Transverse colon (tissue), 4 donors: ENCODE measurements around the gene POLR2E. TPM values are rescaled to one million over a fixed set of nuclear protein-coding genes. Genes with fewer than 3 reads are reported as not detected.

Source experiments
- DNase-seq: peaks from one replicate; pipeline ENCODE4 v3.0.0-alpha.2; 2019
- H3K27ac ChIP-seq, 4 donors: fragments of 200-600 bp; sonication (generic); 2 replicates each; pipeline ENCODE4 v1.5.1; 2016 to 2018; ENCODE audit warnings: inconsistent platforms in 4 of 4
- H3K27me3 ChIP-seq: fragments of 200-600 bp; sonication (generic); 2 replicates; pipeline ENCODE4 v1.5.1; 2017; ENCODE audit warnings: inconsistent platforms
- H3K36me3 ChIP-seq, 4 donors: fragments of 200-600 bp; sonication (generic); 2 replicates each; pipeline ENCODE4 v1.5.1; 2017 to 2019; ENCODE audit warnings: inconsistent platforms in 4 of 4
- H3K4me1 ChIP-seq, 4 donors: fragments of 200-600 bp; sonication (generic); 2 replicates each; pipeline ENCODE4 v1.5.1; 2017 to 2020; ENCODE audit warnings: inconsistent platforms in 4 of 4
- H3K4me3 ChIP-seq, 4 donors: fragments of 200-600 bp; sonication (generic); 1 replicate in 1 of 4; 2 replicates in 3 of 4; pipeline versions ENCODE4 v1.5.1 to v1.6.1; 2017 to 2019; ENCODE audit warnings: inconsistent platforms in 4 of 4
- H3K9me3 ChIP-seq, 2 donors: fragments of 200-600 bp; sonication (generic); 2 replicates each; pipeline ENCODE4 v1.5.1; 2017 to 2019; ENCODE audit warnings: inconsistent platforms in 2 of 2
- EP300 ChIP-seq: sonication (generic); formaldehyde crosslinking; IDR thresholded peaks from one replicate; pipeline ENCODE4 v1.6.1; 2017; ENCODE audit warnings: antibody characterized with exemption, low read depth
- POLR2A ChIP-seq: fragments of 450-650 bp; IDR thresholded peaks from one replicate; pipeline ENCODE4 v1.6.1; 2016; ENCODE audit warnings: antibody characterized with exemption, mild to moderate bottlenecking, moderate library complexity
- POLR2AphosphoS5 ChIP-seq, 3 donors: sonication (generic); formaldehyde crosslinking; IDR thresholded peaks; one replicate each; pipeline ENCODE4 v1.6.1; 2016; ENCODE audit warnings: antibody characterized with exemption in 3 of 3
- WGBS, 2 donors: methylation state at CpG; one replicate each; pipeline ENCODE4 v1.1.5; 2018; ENCODE audit warnings: low coverage in 1 of 2; 5-methylcytosine and 5-hydroxymethylcytosine counted together
- in situ Hi-C, 4 donors: fragments of 200-750 bp; cut with MboI; loops; one replicate each; pipeline versions ENCODE4 v1.15.0 to v1.15.1; 2017; ENCODE audit warnings: low sequenced_read_pairs in 3 of 4, low pct_ligation_motif_present in 1 of 4, low pct_unique_long_range_greater_than_20kb in 1 of 4
- intact Hi-C: fragments of 100-400 bp; cut with DNase I; formaldehyde crosslinking; loops from one replicate; pipeline ENCODE4 v1.15.1; 2023; ENCODE audit warnings: low total_unique reads
- total RNA-seq, 4 donors: library from RNA; depleted of rRNA; stranded (reverse); fragments of >200 nt; gene quantifications; one replicate each; pipeline ENCODE4 v1.1.0, GENCODE V29; 2016
- TF ChIP-seq, protein P1 (sequence below), 5 experiments: fragments of 200-600 bp in 3 of 5; fragments of 450-650 bp in 2 of 5; sonication (generic) in 3 of 5; IDR thresholded peaks; 1 replicate in 2 of 5; 2 replicates in 3 of 5; pipeline ENCODE4 v1.5.1; 2016 to 2017; ENCODE audit warnings: antibody characterized with exemption in 5 of 5, inconsistent platforms in 3 of 5, mild to moderate bottlenecking in 2 of 5, moderate library complexity in 1 of 5

POLR2E gene
- total RNA-seq, 4 donors from 2014 or later: 74.8 to 167 (median 103) TPM

DNA sequence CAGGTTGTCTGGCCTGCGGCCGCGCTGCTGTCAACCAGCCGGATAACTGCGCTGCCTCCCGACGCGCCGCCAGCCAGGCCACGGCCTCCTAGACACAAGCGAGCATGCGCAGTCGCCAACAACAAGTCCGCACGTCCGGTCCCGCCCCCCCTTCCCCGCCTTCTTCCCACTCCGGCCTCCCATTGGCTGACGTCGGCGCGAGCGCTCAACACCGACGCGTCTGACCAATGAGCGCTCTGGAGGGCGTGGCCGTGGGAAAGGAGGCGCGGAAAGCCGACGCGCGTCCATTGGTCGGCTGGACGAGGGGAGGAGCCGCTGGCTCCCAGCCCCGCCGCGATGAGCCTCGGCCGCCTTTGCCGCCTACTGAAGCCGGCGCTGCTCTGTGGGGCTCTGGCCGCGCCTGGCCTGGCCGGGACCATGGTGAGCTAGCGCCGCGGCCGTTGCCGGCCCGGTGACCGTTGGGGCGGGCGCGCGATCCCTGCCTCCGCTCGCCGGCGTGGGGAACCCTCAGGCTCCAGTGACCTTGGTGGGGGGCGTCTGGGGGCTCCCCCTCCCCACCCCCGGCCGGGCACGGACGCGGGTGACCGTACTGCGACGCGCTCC, 8.6 kb upstream of the POLR2E start, which contains the start of gene GPX4:
Gene GPX4 (plus strand): TSS at position 287 of the 603 bp plus-strand sequence. CDS start 50 bp downstream, at position 337.
- in situ Hi-C loops: no loop called here
- Histone ChIP-seq H3K36me3 (peaks cover 0 to 8% (median 2%) of the 10 kb centered on the region in 4 donors), H3K27ac (peak within 1 kb of the TSS; percentile 98 to 100 (median 100)), H3K4me1 (peaks cover 23 to 62% (median 40%) of the 10 kb centered on the region in 4 donors), H3K9me3 (no peaks in the 10 kb centered on the region), H3K4me3 (peak within 1 kb of the TSS; percentile 52 to 98 (median 91)), H3K27me3 (no peaks in the 10 kb centered on the region)
- WGBS, 2 donors: 2% methylated on average over 34 of the region's 75 CpGs; no CpG with 5 or more reads in 1 of the 2 donors
- DNase-seq: peak; percentile 100
- intact Hi-C loops: loop anchor here (2.0 to 10.0 kb wide), 3 partner anchors 75 to 179 kb away; partner anchors contain the start of genes ARID3A, ATP5F1D and MIDN
- TF ChIP-seq EP300 (no peak), POLR2A (peak; percentile 98), POLR2AphosphoS5 (IDR thresholded peaks at IDR 0.05) (peak; percentile 96 to 99 (median 99))
- TF ChIP-seq, protein P1, sequence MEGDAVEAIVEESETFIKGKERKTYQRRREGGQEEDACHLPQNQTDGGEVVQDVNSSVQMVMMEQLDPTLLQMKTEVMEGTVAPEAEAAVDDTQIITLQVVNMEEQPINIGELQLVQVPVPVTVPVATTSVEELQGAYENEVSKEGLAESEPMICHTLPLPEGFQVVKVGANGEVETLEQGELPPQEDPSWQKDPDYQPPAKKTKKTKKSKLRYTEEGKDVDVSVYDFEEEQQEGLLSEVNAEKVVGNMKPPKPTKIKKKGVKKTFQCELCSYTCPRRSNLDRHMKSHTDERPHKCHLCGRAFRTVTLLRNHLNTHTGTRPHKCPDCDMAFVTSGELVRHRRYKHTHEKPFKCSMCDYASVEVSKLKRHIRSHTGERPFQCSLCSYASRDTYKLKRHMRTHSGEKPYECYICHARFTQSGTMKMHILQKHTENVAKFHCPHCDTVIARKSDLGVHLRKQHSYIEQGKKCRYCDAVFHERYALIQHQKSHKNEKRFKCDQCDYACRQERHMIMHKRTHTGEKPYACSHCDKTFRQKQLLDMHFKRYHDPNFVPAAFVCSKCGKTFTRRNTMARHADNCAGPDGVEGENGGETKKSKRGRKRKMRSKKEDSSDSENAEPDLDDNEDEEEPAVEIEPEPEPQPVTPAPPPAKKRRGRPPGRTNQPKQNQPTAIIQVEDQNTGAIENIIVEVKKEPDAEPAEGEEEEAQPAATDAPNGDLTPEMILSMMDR (IDR thresholded peaks at IDR 0.05): peak in 1 of 5 experiments; percentile 19

DNA sequence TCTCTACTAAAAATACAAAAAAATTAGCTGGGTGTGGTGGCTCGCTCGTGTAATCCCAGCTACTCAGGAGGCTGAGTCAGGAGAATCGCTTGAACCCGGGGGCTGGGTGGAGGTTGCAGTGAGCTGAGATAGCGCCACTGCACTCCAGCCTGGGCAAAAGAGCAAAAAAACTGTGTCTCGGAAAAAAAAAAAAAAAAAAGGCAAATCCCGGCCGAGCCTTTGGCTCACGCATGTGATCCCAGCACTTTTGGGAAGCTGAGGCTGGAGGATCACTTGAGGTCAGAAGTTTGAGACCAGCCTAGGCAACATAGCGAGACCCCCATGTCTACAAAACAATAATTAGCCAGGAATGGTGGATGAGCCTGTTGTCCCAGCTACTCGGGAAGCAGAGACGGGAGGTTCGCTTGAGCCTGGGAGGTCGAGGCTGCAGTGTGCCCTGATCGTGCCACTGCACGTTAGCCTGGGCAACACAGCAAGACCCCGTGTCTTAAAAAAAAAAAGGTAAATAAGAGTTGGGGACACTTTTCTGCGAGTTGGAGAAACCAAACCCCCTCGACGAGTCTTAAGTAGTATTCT, 8.0 kb upstream of the POLR2E start:
- intact Hi-C loops (loop anchor here (2.0 to 10.0 kb wide), 3 partner anchors 74 to 178 kb away; partner anchors contain the start of genes ARID3A, ATP5F1D and MIDN), in situ Hi-C loops (no loop called here)
- no peaks in the 10 kb centered on the region for H3K27me3 ChIP-seq
- peaks cover 23 to 68% (median 45%) of the 10 kb centered on the region in 4 donors for H3K4me1 ChIP-seq
- peak overlapping the region in 2 of 4 donors; percentile 35 to 87 for H3K4me3 ChIP-seq
- H3K27ac ChIP-seq: peak overlapping the region; percentile 98 to 100 (median 100)
- no peak for DNase-seq
- H3K9me3 ChIP-seq: no peaks in the 10 kb centered on the region
- TF ChIP-seq POLR2AphosphoS5 (IDR thresholded peaks at IDR 0.05) (no peak), POLR2A (no peak), EP300 (no peak)
- TF ChIP-seq, protein P1 (IDR thresholded peaks at IDR 0.05): no peak
- peaks cover 0 to 8% (median 0%) of the 10 kb centered on the region in 4 donors for H3K36me3 ChIP-seq
- WGBS, 2 donors: 24 to 51% methylated on average over 8 to 20 of the region's 20 CpGs

DNA sequence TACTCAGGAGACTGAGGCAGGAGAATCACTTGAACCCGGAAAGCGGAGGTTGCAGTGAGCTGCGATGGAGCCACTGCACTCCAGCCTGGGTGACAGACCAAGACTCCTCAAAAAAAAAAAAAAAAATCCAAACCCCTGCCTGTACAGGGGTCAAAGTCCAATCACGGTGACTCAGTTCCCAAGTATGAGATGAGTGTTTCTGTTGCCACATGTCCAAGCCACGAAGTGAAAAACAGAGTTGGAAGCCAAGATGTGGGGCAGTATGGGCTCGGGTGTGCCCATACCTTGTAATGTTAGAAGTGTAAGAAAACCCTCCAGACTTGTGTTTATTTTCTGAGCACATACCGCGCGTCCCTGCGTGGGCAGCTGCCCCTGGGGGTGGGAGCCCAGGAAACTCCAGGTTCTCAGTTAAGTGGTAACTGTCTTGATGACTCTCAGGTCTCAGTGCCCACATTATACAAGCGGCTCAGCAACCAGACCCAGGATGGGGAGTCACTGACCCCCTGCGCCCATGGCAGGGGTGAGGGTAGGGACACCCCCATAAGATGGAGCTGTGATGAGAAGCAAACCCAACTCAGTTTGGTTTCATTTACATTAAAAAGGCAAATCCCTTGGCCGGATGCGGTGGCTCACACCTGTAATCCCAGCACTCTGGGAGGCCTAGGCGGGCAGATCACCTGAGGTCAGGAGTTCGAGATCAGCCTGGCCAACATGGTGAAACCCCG, 7.4 kb upstream of the POLR2E start:
- Histone ChIP-seq H3K9me3 (no peaks in the 10 kb centered on the region), H3K4me1 (peaks cover 23 to 74% (median 51%) of the 10 kb centered on the region in 4 donors), H3K36me3 (peaks cover 0 to 8% (median 0%) of the 10 kb centered on the region in 4 donors), H3K27me3 (no peaks in the 10 kb centered on the region), H3K27ac (peak overlapping the region; percentile 98 to 100 (median 100)), H3K4me3 (no peak overlapping the region)
- in situ Hi-C loops: no loop called here
- intact Hi-C loops: loop anchor here (2.0 to 10.0 kb wide), 3 partner anchors 74 to 178 kb away; partner anchors contain the start of genes ARID3A, ATP5F1D and MIDN
- 10 to 44% methylated on average over 4 to 17 of the region's 17 CpGs for WGBS, 2 donors
- peak in 2 of 3 donors; percentile 74 to 81 for TF ChIP-seq POLR2AphosphoS5 (IDR thresholded peaks at IDR 0.05)
- TF ChIP-seq, protein P1 (IDR thresholded peaks at IDR 0.05): no peak
- DNase-seq: peak; percentile 64

DNA sequence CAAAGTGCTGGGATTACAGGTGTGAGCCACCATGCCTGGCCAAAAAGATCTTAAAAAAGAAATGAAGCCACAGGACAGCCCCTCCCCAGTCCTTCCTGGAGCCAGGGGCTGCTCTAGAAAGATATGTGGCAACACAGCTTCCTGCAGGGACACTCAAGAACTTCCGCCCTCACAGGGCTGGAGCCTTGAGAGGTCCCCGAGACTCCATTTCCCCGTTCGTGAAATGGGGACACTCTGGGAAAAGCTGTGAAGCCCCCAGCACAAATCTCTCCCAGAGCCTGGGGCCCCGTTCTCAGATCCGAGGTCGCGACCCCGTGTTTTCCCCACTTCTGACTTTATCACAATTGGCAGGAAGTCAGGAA, 6.1 kb upstream of the POLR2E start:
- TF ChIP-seq POLR2AphosphoS5 (IDR thresholded peaks at IDR 0.05) (no peak), EP300 (no peak), POLR2A (no peak)
- TF ChIP-seq, protein P1 (IDR thresholded peaks at IDR 0.05): no peak
- peaks cover 23 to 63% (median 49%) of the 10 kb centered on the region in 4 donors for H3K4me1 ChIP-seq
- in situ Hi-C loops (no loop called here), intact Hi-C loops (loop anchor here (10.0 kb wide), 2 partner anchors 143 to 177 kb away; partner anchors contain the start of genes ARID3A, ATP5F1D and MIDN)
- 56% methylated on average over 9 of the region's 9 CpGs; no CpG with 5 or more reads in 1 of the 2 donors for WGBS, 2 donors
- H3K27me3 ChIP-seq: no peaks in the 10 kb centered on the region
- no peak overlapping the region for H3K4me3 ChIP-seq
- H3K27ac ChIP-seq: peak overlapping the region; percentile 98 to 100 (median 100)
- DNase-seq: peak; percentile 40
- no peaks in the 10 kb centered on the region for H3K9me3 ChIP-seq
- no peaks in the 10 kb centered on the region for H3K36me3 ChIP-seq
